ENCODE results near the gene GREB1. TPM values are rescaled to one million over a fixed set of nuclear protein-coding genes. Genes with fewer than 3 reads are reported as not detected.

GREB1 gene
- polyA plus RNA-seq, 1 donor from 2014 or later, result 17.2 TPM

DNA sequence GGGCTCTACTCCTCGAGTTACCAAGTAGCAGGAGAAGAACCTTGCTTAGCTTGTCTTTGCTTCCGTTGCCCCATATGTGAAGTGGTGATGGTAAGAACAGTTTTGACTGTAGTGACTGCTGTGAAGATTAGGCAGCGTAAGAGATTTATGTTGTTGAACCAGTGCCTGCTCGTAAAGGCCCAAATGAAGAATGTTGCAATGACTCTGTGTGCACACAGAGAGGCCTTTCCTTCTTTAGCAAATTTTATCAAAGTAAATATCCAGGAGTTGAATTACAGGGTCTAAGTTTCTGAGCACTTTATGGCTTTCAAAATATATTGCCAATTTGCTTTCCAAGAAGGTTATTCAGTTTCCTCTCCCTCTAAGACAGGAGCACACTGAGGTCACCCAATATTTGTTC, 121.7 kb downstream of the GREB1 start:
- no peaks in the 10 kb centered on the region for H3K9me2 ChIP-seq (ENCODE audit: insufficient read depth, low read length)
- H4K20me1 ChIP-seq (ENCODE audit: insufficient read depth), result no peaks in the 10 kb centered on the region
- no peaks in the 10 kb centered on the region for H3F3A ChIP-seq (ENCODE audit: insufficient read depth, low read length, poor library complexity, severe bottlenecking)
- no peaks in the 10 kb centered on the region for H3K36me3 ChIP-seq (ENCODE audit: insufficient read depth, low read length)
- H3K79me2 ChIP-seq (replicated peaks; ENCODE audit: insufficient read depth, low read length), result no peaks in the 10 kb centered on the region
- no peak overlapping the region for H3K9ac ChIP-seq (ENCODE audit: low read length)
- no peak overlapping the region for H2AFZ ChIP-seq (ENCODE audit: low read depth, low read length)
- H3K27me3 ChIP-seq (ENCODE audit: insufficient read depth, low read depth, low read length), result no peaks in the 10 kb centered on the region
- TF ChIP-seq SMC3 (conservative IDR thresholded peaks at IDR 0.05; ENCODE audit: poor library complexity), result no peak
- no peak for TF ChIP-seq MXI1 (conservative IDR thresholded peaks at IDR 0.05; ENCODE audit: poor library complexity, severe bottlenecking)
- TF ChIP-seq, protein P1, sequence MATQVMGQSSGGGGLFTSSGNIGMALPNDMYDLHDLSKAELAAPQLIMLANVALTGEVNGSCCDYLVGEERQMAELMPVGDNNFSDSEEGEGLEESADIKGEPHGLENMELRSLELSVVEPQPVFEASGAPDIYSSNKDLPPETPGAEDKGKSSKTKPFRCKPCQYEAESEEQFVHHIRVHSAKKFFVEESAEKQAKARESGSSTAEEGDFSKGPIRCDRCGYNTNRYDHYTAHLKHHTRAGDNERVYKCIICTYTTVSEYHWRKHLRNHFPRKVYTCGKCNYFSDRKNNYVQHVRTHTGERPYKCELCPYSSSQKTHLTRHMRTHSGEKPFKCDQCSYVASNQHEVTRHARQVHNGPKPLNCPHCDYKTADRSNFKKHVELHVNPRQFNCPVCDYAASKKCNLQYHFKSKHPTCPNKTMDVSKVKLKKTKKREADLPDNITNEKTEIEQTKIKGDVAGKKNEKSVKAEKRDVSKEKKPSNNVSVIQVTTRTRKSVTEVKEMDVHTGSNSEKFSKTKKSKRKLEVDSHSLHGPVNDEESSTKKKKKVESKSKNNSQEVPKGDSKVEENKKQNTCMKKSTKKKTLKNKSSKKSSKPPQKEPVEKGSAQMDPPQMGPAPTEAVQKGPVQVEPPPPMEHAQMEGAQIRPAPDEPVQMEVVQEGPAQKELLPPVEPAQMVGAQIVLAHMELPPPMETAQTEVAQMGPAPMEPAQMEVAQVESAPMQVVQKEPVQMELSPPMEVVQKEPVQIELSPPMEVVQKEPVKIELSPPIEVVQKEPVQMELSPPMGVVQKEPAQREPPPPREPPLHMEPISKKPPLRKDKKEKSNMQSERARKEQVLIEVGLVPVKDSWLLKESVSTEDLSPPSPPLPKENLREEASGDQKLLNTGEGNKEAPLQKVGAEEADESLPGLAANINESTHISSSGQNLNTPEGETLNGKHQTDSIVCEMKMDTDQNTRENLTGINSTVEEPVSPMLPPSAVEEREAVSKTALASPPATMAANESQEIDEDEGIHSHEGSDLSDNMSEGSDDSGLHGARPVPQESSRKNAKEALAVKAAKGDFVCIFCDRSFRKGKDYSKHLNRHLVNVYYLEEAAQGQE (IDR thresholded peaks at IDR 0.05; ENCODE audit: borderline replicate concordance), result no peak
- no peak for TF ChIP-seq TAF1 (IDR thresholded peaks at IDR 0.05; ENCODE audit: low read depth)
- TF ChIP-seq, protein P2, sequence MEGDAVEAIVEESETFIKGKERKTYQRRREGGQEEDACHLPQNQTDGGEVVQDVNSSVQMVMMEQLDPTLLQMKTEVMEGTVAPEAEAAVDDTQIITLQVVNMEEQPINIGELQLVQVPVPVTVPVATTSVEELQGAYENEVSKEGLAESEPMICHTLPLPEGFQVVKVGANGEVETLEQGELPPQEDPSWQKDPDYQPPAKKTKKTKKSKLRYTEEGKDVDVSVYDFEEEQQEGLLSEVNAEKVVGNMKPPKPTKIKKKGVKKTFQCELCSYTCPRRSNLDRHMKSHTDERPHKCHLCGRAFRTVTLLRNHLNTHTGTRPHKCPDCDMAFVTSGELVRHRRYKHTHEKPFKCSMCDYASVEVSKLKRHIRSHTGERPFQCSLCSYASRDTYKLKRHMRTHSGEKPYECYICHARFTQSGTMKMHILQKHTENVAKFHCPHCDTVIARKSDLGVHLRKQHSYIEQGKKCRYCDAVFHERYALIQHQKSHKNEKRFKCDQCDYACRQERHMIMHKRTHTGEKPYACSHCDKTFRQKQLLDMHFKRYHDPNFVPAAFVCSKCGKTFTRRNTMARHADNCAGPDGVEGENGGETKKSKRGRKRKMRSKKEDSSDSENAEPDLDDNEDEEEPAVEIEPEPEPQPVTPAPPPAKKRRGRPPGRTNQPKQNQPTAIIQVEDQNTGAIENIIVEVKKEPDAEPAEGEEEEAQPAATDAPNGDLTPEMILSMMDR (IDR thresholded peaks at IDR 0.05; ENCODE audit: poor library complexity, severe bottlenecking), result no peak
- no peak for TF ChIP-seq POLR2AphosphoS5 (IDR thresholded peaks at IDR 0.05)
- no peak for TF ChIP-seq RAD21 (conservative IDR thresholded peaks at IDR 0.05)
- no peak overlapping the region for H3K4me2 ChIP-seq (ENCODE audit: low read length)
- no peaks in the 10 kb centered on the region for H3K9me3 ChIP-seq (ENCODE audit: low read length)
- H3K4me3 ChIP-seq (ENCODE audit: low read length), result no peak overlapping the region
- no peak overlapping the region for H3K27ac ChIP-seq (ENCODE audit: low read length)

DNA sequence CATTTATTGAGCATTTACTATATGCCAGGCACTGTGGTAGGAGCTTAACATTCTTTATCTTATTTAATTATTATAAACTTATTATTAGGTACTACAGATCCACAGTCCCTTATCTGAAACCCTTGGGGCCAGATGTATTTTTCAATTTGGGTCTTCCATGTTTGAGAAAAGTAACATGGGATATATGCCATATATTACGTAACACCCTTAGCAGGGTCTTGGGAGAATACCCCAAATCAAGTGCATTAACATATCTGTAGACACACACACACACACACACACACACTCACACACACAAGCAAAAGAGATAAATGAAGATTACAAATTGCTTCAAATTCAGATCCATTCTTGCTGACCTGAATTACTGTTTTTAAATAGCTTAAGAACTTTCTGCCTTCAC, 122.4 kb downstream of the GREB1 start:
- Histone ChIP-seq H3K4me3 (ENCODE audit: low read length) (no peak overlapping the region), H2AFZ (ENCODE audit: low read depth, low read length) (no peak overlapping the region), H3K9ac (ENCODE audit: low read length) (no peak overlapping the region), H4K20me1 (ENCODE audit: insufficient read depth) (no peaks in the 10 kb centered on the region), H3K9me3 (ENCODE audit: low read length) (no peaks in the 10 kb centered on the region), H3K79me2 (replicated peaks; ENCODE audit: insufficient read depth, low read length) (no peaks in the 10 kb centered on the region), H3K27ac (ENCODE audit: low read length) (no peak overlapping the region), H3K4me2 (ENCODE audit: low read length) (no peak overlapping the region), H3K36me3 (ENCODE audit: insufficient read depth, low read length) (no peaks in the 10 kb centered on the region), H3F3A (ENCODE audit: insufficient read depth, low read length, poor library complexity, severe bottlenecking) (no peaks in the 10 kb centered on the region), H3K9me2 (ENCODE audit: insufficient read depth, low read length) (no peaks in the 10 kb centered on the region), H3K27me3 (ENCODE audit: insufficient read depth, low read depth, low read length) (no peaks in the 10 kb centered on the region)
- no peak for TF ChIP-seq RAD21 (conservative IDR thresholded peaks at IDR 0.05)

DNA sequence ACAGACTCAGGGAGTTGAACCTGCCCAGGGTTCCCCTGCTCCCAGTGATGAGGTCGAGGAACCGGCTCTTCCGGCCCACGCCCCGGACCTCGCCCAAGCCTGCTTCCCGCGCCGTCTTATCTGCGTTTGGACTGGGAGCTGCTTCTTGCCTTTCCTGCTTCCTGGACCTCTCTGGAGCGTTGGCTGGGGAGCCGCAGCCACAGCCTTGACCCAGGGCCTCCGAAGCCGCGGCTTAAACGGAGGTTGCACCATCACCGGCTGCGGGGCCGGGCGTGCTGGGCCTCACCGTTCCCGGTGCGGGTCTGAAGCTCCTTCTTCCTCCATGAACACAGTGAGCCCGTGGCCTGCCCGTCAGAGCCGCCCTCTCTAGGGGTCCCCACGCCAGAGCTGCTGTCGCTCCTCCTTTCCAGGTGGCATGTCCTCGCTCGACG, 122.8 kb downstream of the GREB1 start:
- Histone ChIP-seq H3K4me3 (ENCODE audit: low read length) (no peak overlapping the region), H3F3A (ENCODE audit: insufficient read depth, low read length, poor library complexity, severe bottlenecking) (no peaks in the 10 kb centered on the region), H3K27ac (ENCODE audit: low read length) (no peak overlapping the region), H3K9ac (ENCODE audit: low read length) (no peak overlapping the region), H3K27me3 (ENCODE audit: insufficient read depth, low read depth, low read length) (no peaks in the 10 kb centered on the region), H2AFZ (ENCODE audit: low read depth, low read length) (no peak overlapping the region), H3K4me2 (ENCODE audit: low read length) (no peak overlapping the region), H3K79me2 (replicated peaks; ENCODE audit: insufficient read depth, low read length) (no peaks in the 10 kb centered on the region), H3K9me2 (ENCODE audit: insufficient read depth, low read length) (no peaks in the 10 kb centered on the region), H3K36me3 (ENCODE audit: insufficient read depth, low read length) (no peaks in the 10 kb centered on the region), H3K9me3 (ENCODE audit: low read length) (no peaks in the 10 kb centered on the region), H4K20me1 (ENCODE audit: insufficient read depth) (no peaks in the 10 kb centered on the region)
- no peak for TF ChIP-seq MXI1 (conservative IDR thresholded peaks at IDR 0.05; ENCODE audit: poor library complexity, severe bottlenecking)
- TF ChIP-seq RAD21 (conservative IDR thresholded peaks at IDR 0.05), result no peak
- no peak for TF ChIP-seq EP300 (conservative IDR thresholded peaks at IDR 0.05; ENCODE audit: poor library complexity, severe bottlenecking)
- TF ChIP-seq, protein P2 (IDR thresholded peaks at IDR 0.05; ENCODE audit: poor library complexity, severe bottlenecking), result no peak
- TF ChIP-seq, protein P1 (IDR thresholded peaks at IDR 0.05; ENCODE audit: borderline replicate concordance), result no peak
- no peak for TF ChIP-seq POLR2AphosphoS5 (IDR thresholded peaks at IDR 0.05)
- TF ChIP-seq SMC3 (conservative IDR thresholded peaks at IDR 0.05; ENCODE audit: poor library complexity), result no peak
- TF ChIP-seq TAF1 (IDR thresholded peaks at IDR 0.05; ENCODE audit: low read depth), result no peak
- TF ChIP-seq EZH2 (IDR thresholded peaks at IDR 0.05; ENCODE audit: borderline replicate concordance, insufficient read depth, low read length, poor library complexity, severe bottlenecking), result no peak

All from neural cell (in vitro differentiated cells).